IMR-90 (cell line): ENCODE results near the gene PTPRO. TPM values are rescaled to one million over a fixed set of nuclear protein-coding genes. Genes with fewer than 3 reads are reported as not detected.
A peak's percentile ranks its signal among the peaks of the same experiment; 100 is the strongest.

Experiments used
- ATAC-seq: fragments of 200-7000 bp; cut with Tn5 transposase; 2 replicates; pipeline ENCODE4 v1.9.1; 2020; ENCODE audit warnings: low read depth, mild to moderate bottlenecking, moderate library complexity
- BruUV-seq: library from RNA; stranded (reverse); fragments of 400-500 nt; replicated peaks from 2 replicates; lab custom pipeline; 2021; lab: Mats Ljungman, UMichigan
- CTCF ChIA-PET: fragments of 300-600 bp; formaldehyde crosslinking; extraction: SDS; loops from one replicate; lab custom pipeline; 2021; ENCODE audit warnings: antibody characterized with exemption; lab: Yijun Ruan, JAX
- POLR2A ChIA-PET: fragments of 300-600 bp; sonication (Branson Sonifier 250); formaldehyde crosslinking; loops from one replicate; lab custom pipeline; 2022; ENCODE audit warnings: antibody characterized with exemption; ENCODE audit not compliant: unreplicated experiment; lab: Charles Lee
- DNase-seq: peaks from one replicate; pipeline ENCODE4 v3.0.0; 2013
- H2AFZ ChIP-seq: replicated peaks from 2 replicates; pipeline ENCODE3; 2013; ENCODE audit warnings: low read length, mild to moderate bottlenecking; ENCODE audit not compliant: poor library complexity
- H2AK5ac ChIP-seq: 2 replicates; pipeline ENCODE4 v1.6.1; 2013; ENCODE audit warnings: low read depth, low read length, inconsistent platforms
- H2AK9ac ChIP-seq: replicated peaks from 2 replicates; pipeline ENCODE3; 2013; ENCODE audit warnings: mild to moderate bottlenecking, low read depth, low read length, moderate library complexity; ENCODE audit not compliant: poor library complexity
- H2BK120ac ChIP-seq: 2 replicates; pipeline ENCODE4 v1.6.1; 2013; ENCODE audit warnings: low read depth, low read length, inconsistent platforms
- H2BK15ac ChIP-seq: 3 replicates; pipeline ENCODE4 v1.6.1; 2013; ENCODE audit warnings: low read depth, low read length, inconsistent platforms
- H2BK20ac ChIP-seq: 2 replicates; pipeline ENCODE4 v1.6.1; 2013; ENCODE audit warnings: low read depth, mild to moderate bottlenecking, inconsistent platforms, low read length, moderate library complexity
- H2BK5ac ChIP-seq: 2 replicates; pipeline ENCODE4 v1.6.1; 2013; ENCODE audit warnings: mild to moderate bottlenecking, low read depth, low read length, inconsistent platforms; ENCODE audit not compliant: poor library complexity, severe bottlenecking
- H3K14ac ChIP-seq: replicated peaks from 2 replicates; pipeline ENCODE4 v1.6.1; 2013; ENCODE audit warnings: low read depth, low read length, inconsistent platforms
- H3K18ac ChIP-seq: 2 replicates; pipeline ENCODE4 v1.6.1; 2013; ENCODE audit warnings: low read depth, low read length, control low read depth
- H3K23ac ChIP-seq: 2 replicates; pipeline ENCODE4 v1.6.1; 2013; ENCODE audit warnings: low read depth, low read length, inconsistent platforms
- H3K27ac ChIP-seq: 2 replicates; pipeline ENCODE4 v1.5.1; 2013; ENCODE audit warnings: mild to moderate bottlenecking, control low read depth, low read length; ENCODE audit not compliant: insufficient read depth
- H3K27me3 ChIP-seq: 2 replicates; pipeline ENCODE4 v1.6.1; 2013; ENCODE audit warnings: low read length; ENCODE audit not compliant: control insufficient read depth, insufficient read depth
- H3K36me3 ChIP-seq: 2 replicates; pipeline ENCODE4 v1.6.1; 2013; ENCODE audit warnings: low read length, mixed read lengths; ENCODE audit not compliant: control insufficient read depth, insufficient read depth
- H3K4ac ChIP-seq: 2 replicates; pipeline ENCODE4 v1.6.1; 2013; ENCODE audit warnings: low read depth, low read length, inconsistent platforms
- H3K4me1 ChIP-seq: 2 replicates; pipeline ENCODE4 v1.6.1; 2013; ENCODE audit warnings: low read length, mixed read lengths; ENCODE audit not compliant: control insufficient read depth, insufficient read depth
- H3K4me2 ChIP-seq: 2 replicates; pipeline ENCODE4 v1.6.1; 2013; ENCODE audit warnings: low read depth, mild to moderate bottlenecking, control low read depth, low read length, moderate library complexity
- H3K4me3 ChIP-seq: 2 replicates; pipeline ENCODE4 v1.5.1; 2013; ENCODE audit warnings: low read depth, mild to moderate bottlenecking, control low read depth, low read length, moderate library complexity; ENCODE audit not compliant: insufficient read depth
- H3K56ac ChIP-seq: 2 replicates; pipeline ENCODE4 v1.6.1; 2013; ENCODE audit warnings: low read length, inconsistent platforms; ENCODE audit not compliant: insufficient read depth; ENCODE audit errors: extremely low read depth
- H3K79me1 ChIP-seq, 2 experiments: 2 replicates each; pipeline ENCODE4 v1.6.1; 2013; ENCODE audit warnings: low read length in 2 of 2, inconsistent platforms in 1 of 2, low read depth in 1 of 2
- H3K9ac ChIP-seq: 2 replicates; pipeline ENCODE4 v1.6.1; 2013; ENCODE audit warnings: low read depth, low read length, control low read depth
- H3K9me1 ChIP-seq: 2 replicates; pipeline ENCODE4 v1.6.1; 2013; ENCODE audit warnings: low read length, inconsistent platforms; ENCODE audit not compliant: insufficient read depth
- H3K9me3 ChIP-seq: 2 replicates; pipeline ENCODE4 v1.6.1; 2013; ENCODE audit warnings: low read length; ENCODE audit not compliant: control insufficient read depth, insufficient read depth
- H4K20me1 ChIP-seq: 2 replicates; pipeline ENCODE4 v1.6.1; 2013; ENCODE audit warnings: low read length, inconsistent platforms; ENCODE audit not compliant: insufficient read depth
- H4K5ac ChIP-seq: 2 replicates; pipeline ENCODE4 v1.6.1; 2013; ENCODE audit warnings: mild to moderate bottlenecking, low read depth, low read length, control low read depth
- H4K8ac ChIP-seq, 2 experiments: 2 replicates each; pipeline ENCODE4 v1.6.1; 2013; ENCODE audit warnings: low read depth in 2 of 2, low read length in 2 of 2, control low read depth in 1 of 2, inconsistent platforms in 1 of 2
- H4K91ac ChIP-seq: 2 replicates; pipeline ENCODE4 v1.6.1; 2013; ENCODE audit warnings: low read depth, low read length, inconsistent platforms; ENCODE audit not compliant: insufficient read depth
- CEBPB ChIP-seq: IDR thresholded peaks from 2 replicates; pipeline ENCODE4 v1.6.1; 2012; ENCODE audit warnings: low read depth, low read length, improper control_type of control experiment
- CHD1 ChIP-seq: IDR thresholded peaks from 2 replicates; pipeline ENCODE4 v1.6.1; 2012; ENCODE audit warnings: low read depth, low read length, improper control_type of control experiment
- MXI1 ChIP-seq: IDR thresholded peaks from 2 replicates; pipeline ENCODE4 v1.6.1; 2012; ENCODE audit warnings: low read depth, mild to moderate bottlenecking, low read length, moderate library complexity, borderline replicate concordance
- NFE2L2 ChIP-seq: fragments of 150-350 bp; IDR thresholded peaks from 2 replicates; pipeline ENCODE4 v1.6.1; 2016; ENCODE audit warnings: low read depth, mild to moderate bottlenecking, low read length
- POLR2A ChIP-seq: IDR thresholded peaks from 2 replicates; pipeline ENCODE4 v1.6.1; 2012; ENCODE audit warnings: mild to moderate bottlenecking, low read depth, low read length
- RAD21 ChIP-seq: IDR thresholded peaks from 2 replicates; pipeline ENCODE4 v1.6.1; 2012; ENCODE audit warnings: low read length, improper control_type of control experiment
- RCOR1 ChIP-seq: IDR thresholded peaks from 2 replicates; pipeline ENCODE4 v1.6.1; 2012; ENCODE audit warnings: mild to moderate bottlenecking, low read length, improper control_type of control experiment; ENCODE audit not compliant: insufficient replicate concordance
- RFX5 ChIP-seq: IDR thresholded peaks from 2 replicates; pipeline ENCODE4 v1.8.0; 2012; ENCODE audit warnings: low read depth, mild to moderate bottlenecking, low read length, moderate library complexity
- SMC3 ChIP-seq: fragments of 150-350 bp; IDR thresholded peaks from 2 replicates; pipeline ENCODE4 v1.6.1; 2016; ENCODE audit warnings: low read depth, mild to moderate bottlenecking, antibody characterized with exemption, low read length, moderate library complexity
- WGBS, 2 experiments: methylation state at CpG; one replicate each; pipeline versions ENCODE4 v1.1.5 to v1.1.7; 2013; ENCODE audit warnings: missing lambda C conversion rate in 2 of 2; ENCODE audit not compliant: insufficient read length in 1 of 2; ENCODE audit errors: extremely low coverage in 2 of 2; 5-methylcytosine and 5-hydroxymethylcytosine counted together
- dilution Hi-C: fragments of 300-500 bp; cut with HindIII; formaldehyde crosslinking; loops from one replicate; pipeline ENCODE4 v1.14.3; 2018; ENCODE audit warnings: low sequenced_read_pairs; ENCODE audit not compliant: unreplicated experiment
- in situ Hi-C: fragments of 300-500 bp; cut with MboI; formaldehyde crosslinking; loops from 3 replicates; pipeline ENCODE4 v1.14.3; 2019; ENCODE audit warnings: low sequenced_read_pairs, inconsistent platforms, mixed read lengths
- intact Hi-C: fragments of 100-400 bp; cut with micrococcal nuclease; formaldehyde crosslinking; loops from 2 replicates; pipeline ENCODE4 v1.10.0; 2022
- polyA plus RNA-seq, 3 experiments: library from polyadenylated mRNA; depleted of rRNA; stranded (reverse); fragments of >200 nt; gene quantifications; 2 replicates each; pipeline ENCODE4 v1.2.3, GENCODE V29; 2012; ENCODE audit warnings: low replicate concordance in 1 of 3
- total RNA-seq: library from RNA; depleted of rRNA; stranded (reverse); fragments of >200 nt; gene quantifications from 2 replicates; pipeline ENCODE4 v1.2.3, GENCODE V29; 2012

Gene PTPRO
- total and polyA plus RNA-seq, 2 of the 4 experiments (the other 2 are of a cell fraction) = 0.03 to 0.18 TPM

DNA sequence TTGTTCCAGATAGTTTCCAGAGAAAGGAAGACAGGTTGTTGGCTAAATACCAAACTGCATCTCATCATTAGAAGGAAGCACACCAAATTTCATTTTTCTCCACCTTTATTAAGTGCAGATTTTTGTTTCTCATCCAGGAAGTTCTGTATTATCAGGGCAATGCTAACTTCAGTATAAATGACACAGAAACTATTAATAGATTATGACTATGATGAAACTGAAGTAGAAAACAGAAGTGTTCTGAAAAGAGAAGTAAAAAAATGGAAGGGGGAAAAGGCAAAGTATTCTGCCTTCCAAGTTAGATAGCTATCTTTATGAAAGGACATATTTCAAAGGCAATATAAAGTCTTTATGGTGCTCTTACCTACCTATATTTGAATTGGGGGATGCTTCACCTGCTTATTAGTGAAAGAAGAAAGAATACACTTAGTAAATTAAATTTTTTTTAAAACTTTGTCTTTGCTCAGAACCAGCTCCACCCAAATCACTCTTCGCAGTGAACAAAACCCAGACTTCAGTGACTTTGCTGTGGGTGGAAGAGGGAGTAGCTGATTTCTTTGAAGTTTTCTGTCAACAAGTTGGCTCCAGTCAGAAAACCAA, 223.9 kb downstream of the PTPRO start:
- no TSS peak for BruUV-seq
- H3K9ac ChIP-seq = no peak overlapping the region
- H4K91ac ChIP-seq = no peak overlapping the region
- no peak overlapping the region for H3K14ac ChIP-seq
- no peaks in the 10 kb centered on the region for H3K27me3 ChIP-seq
- TF ChIP-seq RAD21 (no peak), NFE2L2 (no peak), CEBPB (no peak), MXI1 (no peak), RCOR1 (no peak), CHD1 (no peak), SMC3 (no peak), POLR2A (no peak), RFX5 (no peak)
- H2AFZ ChIP-seq = no peak overlapping the region
- no peak overlapping the region for H3K4me2 ChIP-seq
- dilution Hi-C loops = no loop called here
- ATAC-seq (no peak), DNase-seq (no peak)
- no peak overlapping the region for H2BK120ac ChIP-seq
- intact Hi-C loops = no loop called here
- no peak overlapping the region for H4K8ac ChIP-seq
- no peaks in the 10 kb centered on the region for H3K9me3 ChIP-seq
- H4K5ac ChIP-seq = no peak overlapping the region
- H3K9me1 ChIP-seq = no peaks in the 10 kb centered on the region
- no peaks in the 10 kb centered on the region for H3K36me3 ChIP-seq
- no CpG with 5 or more reads among the region's 1 CpG for WGBS, 2 experiments
- 0 out of 2 replicates have a peak overlapping the region, but pooled peaks have one; percentile 25 for H2BK20ac ChIP-seq
- no peak overlapping the region for H2BK5ac ChIP-seq
- no peak overlapping the region for H2BK15ac ChIP-seq
- CTCF ChIA-PET = interaction anchor here (0.5 to 1.3 kb wide), 4 partner anchors 9 to 315 kb away, joined by 3 read pairs; no protein-coding TSS in a partner anchor
- no peak overlapping the region for H3K27ac ChIP-seq
- H4K20me1 ChIP-seq = no peaks in the 10 kb centered on the region
- H3K18ac ChIP-seq = no peak overlapping the region
- H3K4ac ChIP-seq = no peak overlapping the region
- H3K23ac ChIP-seq = no peak overlapping the region
- no peak overlapping the region for H2AK9ac ChIP-seq
- peaks cover 2% of the 10 kb centered on the region; the same call in 1 of the 2 replicates for H3K4me1 ChIP-seq
- no peak overlapping the region for H2AK5ac ChIP-seq
- POLR2A ChIA-PET = no interaction called here
- no peaks in the 10 kb centered on the region for H3K79me1 ChIP-seq
- in situ Hi-C loops = no loop called here
- H3K56ac ChIP-seq = no peak overlapping the region
- H3K4me3 ChIP-seq = no peak overlapping the region
